Stimulated activated CD8-positive, alpha-beta memory T cell treated with anti-CD3 and anti-CD28 coated beads, Interleukin-15, amount 100 ng/mL, for 4 hours (primary cell): Measurements from ENCODE around the gene EYS.
"Not testable (repeated sequence)": the region's sequence is repeated elsewhere in the genome, so short reads cannot be mapped to it uniquely, and the experiment has no call there.

Experiments
- DNase-seq, 2 donors: peaks; one replicate each; pipeline ENCODE4 v3.0.0-alpha.2; 2020; ENCODE audit warnings: low read depth in 2 of 2

EYS gene

DNA sequence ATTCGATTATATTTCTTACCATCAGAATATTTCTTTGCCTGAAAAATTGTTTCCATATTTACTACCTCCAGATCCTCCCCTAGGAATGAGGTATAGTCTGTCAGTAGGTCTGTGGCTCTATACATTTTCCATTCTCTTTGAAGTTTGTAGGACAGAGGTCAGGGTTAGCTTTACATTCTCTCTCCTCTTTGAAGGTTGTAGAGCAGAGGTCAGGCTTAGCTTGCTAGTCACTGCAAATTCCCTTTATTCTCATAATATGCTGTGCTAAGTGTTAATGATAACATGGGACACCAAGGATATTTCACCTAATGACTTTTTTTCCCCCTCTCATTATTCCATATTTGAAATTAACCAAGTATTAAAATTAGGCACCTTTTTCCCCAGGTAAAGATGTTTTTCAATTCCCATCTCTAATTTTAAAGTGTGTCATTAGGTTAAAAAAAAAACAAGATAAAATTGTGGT, 1660.2 kb downstream of the EYS start:
- no peak for DNase-seq

DNA sequence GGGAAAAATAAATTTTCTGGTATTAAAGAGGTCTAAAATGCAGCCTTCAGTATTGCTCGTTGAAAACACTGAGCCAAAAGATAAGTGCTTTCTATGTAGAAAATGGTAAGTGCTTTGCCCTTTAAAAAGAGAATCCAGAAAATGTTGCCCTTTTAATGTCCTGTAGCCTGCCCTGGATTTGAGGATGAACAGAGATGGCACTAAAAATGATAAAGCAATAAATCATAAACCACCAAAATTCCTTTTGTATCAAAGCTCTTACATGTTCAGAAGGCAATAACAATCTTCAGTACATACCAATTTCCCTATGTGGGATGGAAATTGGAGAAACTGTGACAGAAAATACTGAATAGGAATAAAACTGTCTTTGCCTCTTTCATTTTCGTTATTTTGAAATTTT, 1665.7 kb downstream of the EYS start:
- no peak for DNase-seq

GRCh38 chr6:64040113-64040512, 1666.9 kb downstream of the EYS start:
- DNase-seq = no peak

DNA sequence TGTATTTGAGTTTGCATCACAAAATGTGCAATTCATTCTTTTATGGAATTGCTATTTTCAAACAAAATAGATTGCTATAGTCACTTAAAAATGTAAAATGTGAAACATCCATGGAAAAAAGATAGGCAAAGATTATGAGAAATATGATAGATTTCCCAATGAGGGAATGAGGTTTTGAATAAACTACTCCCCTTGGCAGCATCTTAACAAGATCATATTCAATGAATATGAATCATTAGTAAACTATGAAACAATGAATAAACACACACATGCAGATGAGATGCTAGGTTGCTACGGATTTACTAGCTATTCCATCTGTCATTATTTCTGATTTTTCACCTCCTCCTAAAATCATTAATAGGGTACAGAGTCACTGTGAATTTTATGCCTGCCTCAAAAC, 1669.6 kb downstream of the EYS start:
- DNase-seq = no peak

DNA sequence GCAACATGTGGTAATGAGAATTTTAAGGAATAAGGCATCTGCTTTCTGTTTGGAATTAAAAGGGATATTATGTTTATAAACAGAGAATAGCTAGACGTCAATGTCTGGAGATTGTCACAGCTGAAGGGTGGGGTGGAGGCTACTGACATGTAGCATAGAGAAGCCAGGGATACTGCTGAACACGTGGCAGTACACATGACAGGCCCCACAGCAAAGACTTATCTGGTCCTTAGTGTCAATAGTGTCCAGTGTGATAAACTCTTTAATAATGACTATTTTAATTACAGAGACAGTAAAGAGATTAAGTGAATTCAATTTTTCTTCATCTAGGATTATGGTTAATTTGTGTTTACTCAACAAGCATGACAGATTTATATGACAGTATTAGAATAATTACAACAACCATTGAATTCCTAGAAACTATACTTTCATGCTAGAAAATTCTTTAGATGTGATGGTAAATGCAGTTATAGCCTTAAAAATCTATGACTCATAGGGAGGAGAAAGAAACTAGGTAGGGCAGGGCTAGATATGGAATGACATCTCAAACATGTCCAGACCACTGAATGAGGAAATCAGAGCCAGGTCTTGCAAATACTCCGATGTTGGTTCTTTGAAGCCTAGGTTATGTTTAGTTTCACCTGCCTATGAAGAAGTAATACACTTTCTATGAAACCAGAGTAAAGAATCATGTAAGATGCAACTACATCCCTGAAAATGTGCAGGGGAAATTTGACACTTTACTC, 1671.9 kb downstream of the EYS start:
- DNase-seq = no peak

DNA sequence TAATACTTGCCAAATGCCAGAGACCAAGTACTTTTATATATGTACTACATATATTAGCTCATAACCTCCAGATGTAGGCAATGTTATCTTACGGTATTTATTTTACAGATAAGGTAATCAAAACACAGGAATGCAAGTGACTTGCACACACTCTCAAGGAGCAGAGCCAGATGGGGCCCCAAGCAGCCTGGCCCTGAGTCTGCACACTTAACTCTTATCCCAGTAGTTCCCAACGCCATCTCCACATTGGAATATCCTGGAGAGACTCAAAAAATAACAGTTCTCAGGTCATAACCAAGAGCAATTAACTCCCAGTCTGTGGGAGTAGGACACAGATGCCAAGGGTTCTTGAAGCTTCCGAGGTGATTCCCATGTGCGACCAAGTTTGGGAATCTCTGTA, 1672.7 kb downstream of the EYS start:
- DNase-seq = no peak

DNA sequence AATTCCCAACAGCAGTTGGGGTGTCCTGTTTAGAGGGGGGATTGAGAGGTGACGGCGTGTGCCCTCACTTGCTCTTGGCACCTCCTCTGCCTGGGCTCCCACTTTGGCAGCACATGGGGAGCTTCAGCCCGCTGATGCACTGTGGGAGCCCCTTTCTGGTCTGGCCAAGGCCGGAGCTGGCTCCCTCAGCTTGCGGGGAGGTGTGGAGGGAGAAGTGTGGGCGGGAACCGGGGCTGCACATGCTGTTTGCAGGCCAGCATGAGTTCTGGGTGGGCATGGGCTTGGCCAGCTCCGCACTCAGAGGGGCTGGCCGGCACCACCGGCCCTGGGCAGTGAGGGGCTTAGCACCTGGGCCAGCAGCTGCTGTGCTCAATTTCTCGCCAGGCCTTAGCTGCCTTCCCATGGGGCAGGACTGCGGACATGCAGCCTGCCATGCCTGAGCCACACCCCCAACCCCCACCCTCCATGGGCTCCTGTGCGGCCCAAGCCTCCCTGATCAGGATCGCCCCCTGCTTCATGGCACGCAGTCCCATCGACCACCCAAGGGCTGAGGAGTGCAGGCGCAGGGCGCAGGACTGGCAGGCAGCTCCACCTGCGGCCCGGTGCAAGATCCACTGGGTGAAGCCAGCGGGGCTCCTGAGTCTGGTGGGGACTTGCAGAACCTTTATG, 1675.9 kb downstream of the EYS start:
- not testable (repeated sequence) for DNase-seq

GRCh38 chr6:64023693-64024092, 1683.3 kb downstream of the EYS start:
- no peak for DNase-seq

DNA sequence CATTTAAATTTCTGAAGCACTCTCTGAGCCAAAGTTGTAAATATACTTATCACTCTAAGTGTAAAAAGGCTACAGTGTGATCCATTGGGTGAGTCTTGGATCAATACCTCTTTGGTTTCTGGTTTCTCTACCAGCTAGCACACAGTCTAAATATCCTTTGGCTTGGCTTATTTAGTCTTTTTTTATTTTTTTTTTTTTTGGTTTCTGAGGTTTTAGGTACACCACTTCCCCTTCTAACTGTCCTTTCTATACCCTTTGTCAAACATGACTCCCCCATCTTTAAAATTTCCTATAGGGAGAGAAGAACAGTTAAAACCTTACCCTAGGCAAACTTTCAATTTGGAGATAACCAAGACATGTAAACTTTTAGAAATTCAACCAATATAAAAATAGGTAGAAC, 1692.4 kb downstream of the EYS start:
- DNase-seq = no peak

DNA sequence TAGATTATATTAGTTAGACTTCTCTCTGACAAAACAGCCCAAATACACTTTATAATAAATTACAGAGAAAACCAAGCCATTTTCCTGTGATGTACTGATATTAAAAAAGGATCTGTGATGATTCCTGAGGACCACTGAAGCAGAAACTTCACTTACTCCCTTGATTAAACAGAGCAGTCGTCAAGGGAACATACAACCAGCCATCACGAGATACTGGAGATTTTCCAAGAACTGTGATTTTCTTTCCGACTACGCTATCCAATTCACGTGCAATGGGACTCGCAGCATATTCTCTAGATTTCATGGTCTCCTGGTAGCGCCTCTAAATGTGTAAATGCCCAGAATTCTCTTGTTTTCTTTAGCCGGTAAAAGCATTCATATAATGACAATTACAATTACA, 1694.0 kb downstream of the EYS start:
- no peak for DNase-seq

GRCh38 chr6:64012351-64013001, 1694.5 kb downstream of the EYS start:
- DNase-seq = no peak

GRCh38 chr6:64010666-64011065, 1696.4 kb downstream of the EYS start:
- no peak for DNase-seq

DNA sequence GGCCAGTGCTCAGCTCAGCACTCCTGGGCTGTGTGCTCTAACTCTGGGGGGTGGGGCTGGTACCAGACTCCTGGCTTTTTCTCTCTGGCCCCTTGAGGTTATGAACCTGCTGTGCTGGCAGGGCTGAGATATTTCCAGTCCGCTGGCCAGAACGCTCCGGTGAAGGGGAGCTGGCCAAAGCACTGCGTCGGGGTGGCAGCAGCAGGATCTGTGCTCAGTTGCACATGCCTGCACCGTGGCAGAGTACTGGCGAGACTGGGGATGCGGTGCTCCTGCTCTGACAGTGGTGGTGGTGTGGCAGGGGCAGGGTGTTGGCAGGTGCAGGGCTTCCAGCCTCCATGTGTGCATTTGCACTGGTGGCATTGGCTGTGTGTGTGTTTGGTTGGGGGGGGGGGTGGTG, 1697.0 kb downstream of the EYS start:
- DNase-seq = no peak

DNA sequence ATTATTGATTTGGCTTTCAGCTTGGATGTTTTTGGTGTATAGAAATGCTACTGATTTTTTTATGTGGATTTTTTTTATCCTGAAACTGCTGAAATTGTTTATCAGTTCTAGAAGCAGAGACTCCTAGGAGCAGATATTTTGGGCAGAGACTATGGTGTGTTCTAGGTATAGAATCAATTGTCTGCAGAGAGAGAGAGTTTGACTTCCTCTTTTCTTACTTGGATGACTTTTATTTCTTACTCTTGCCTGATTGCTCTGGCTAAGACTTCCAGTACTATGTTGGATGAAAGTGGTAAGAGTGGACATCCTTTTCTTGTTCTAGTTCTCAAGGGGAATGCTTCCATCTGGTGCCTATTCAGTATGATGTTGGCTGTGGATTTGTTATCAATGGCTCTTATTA, 1700.8 kb downstream of the EYS start:
- no peak for DNase-seq

DNA sequence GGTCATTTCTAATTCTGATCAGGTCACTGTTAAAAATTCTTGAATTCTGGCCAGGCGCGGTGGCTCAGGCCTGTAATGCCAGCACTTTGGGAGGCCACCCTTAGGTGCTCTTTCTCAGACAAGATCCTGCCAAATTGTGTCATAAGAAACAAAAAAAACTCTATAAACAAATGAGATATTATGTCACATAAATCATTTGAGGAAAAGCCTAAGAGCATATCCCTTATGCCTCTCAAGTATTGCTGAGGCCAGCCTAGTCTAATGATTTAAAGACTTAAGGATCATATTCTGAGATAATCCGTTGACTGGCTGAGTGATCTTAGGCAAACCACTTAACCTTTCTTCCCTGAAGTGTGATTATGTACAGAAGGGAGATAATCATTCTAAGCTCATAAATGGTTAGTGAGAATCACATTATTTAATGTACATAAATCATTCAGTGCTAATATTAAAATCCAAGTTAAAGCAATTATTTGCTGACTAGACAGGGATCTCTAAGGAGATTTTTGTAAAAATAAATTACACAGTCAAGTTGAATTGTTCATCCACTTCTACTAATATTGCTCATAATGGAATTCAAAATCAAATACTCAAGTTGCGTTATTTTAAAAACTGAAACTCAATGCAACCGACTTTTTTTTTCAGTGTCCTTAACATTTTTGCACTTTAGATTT, 1706.1 kb downstream of the EYS start:
- no peak for DNase-seq

DNA sequence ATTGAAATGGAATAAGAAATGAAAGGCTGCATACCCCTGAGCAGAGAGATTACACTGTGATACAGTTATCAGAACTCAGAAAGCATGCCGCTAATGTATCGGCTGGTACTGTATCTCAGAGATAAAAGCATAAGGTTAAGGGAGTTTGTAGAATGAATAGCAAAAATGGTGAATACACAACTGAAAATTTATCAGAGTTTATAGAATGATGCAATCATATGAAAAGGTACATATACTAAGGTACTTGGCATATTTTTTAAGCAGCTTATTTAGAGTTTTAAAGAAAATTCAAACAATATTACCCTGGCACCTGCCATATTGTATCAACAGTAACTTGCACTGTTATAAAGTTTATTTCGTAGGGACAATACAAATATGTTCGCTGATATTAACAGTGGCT, 1707.4 kb downstream of the EYS start:
- DNase-seq = no peak

GRCh38 chr6:63998991-63999390, 1708.0 kb downstream of the EYS start:
- DNase-seq = no peak

GRCh38 chr6:63997734-63998133, 1709.3 kb downstream of the EYS start:
- DNase-seq = no peak

DNA sequence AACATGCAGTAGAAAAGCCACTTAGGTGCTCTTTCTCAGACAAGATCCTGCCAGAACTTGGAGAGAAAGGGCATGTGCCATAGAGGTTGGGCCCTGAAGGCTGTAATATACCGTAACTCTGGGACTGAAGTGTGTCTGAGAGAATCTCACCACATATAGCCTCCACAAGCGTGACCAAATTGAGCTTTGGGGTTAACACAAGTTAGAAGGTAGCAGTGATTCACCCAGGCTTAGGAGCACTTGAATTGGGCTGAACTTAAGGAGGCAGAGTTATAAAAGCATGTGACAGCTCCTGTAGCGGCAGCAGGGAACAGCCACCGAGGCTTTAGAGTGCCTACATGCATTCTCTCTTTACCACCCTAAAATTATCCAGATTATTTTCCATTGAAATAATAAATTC, 1709.8 kb downstream of the EYS start:
- DNase-seq = no peak

GRCh38 chr6:63985223-63985622, 1721.8 kb downstream of the EYS start:
- no peak for DNase-seq

GRCh38 chr6:63975699-63976098, 1731.3 kb downstream of the EYS start:
- no peak for DNase-seq

GRCh38 chr6:63968650-63969049, 1738.4 kb downstream of the EYS start:
- no peak for DNase-seq
